ENCODE data around the gene FRMD4A.

DNA sequence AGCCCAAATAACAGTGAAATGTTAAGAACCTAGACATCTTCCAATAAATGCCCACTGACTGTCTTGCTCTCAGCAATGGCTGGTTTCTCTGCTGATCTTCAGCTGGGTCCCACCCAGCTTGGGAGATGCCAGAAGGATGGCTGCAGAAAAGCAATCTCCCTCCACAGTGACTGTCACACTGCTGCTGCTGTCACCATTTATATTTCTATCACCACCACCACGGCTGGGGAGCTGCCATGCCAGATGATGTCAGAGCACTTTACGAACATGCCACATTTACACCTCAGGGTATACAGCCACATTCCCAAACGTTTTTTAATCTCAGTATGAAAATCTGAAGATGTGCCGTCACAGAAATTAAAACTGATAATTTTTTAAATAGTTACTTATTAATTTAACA lies 29.8 kb upstream of the FRMD4A start:
- no peak for TF ChIP-seq POLR2A (IDR thresholded peaks at IDR 0.05; ENCODE audit: extremely low read depth, insufficient read length)
- TF ChIP-seq, protein P1, sequence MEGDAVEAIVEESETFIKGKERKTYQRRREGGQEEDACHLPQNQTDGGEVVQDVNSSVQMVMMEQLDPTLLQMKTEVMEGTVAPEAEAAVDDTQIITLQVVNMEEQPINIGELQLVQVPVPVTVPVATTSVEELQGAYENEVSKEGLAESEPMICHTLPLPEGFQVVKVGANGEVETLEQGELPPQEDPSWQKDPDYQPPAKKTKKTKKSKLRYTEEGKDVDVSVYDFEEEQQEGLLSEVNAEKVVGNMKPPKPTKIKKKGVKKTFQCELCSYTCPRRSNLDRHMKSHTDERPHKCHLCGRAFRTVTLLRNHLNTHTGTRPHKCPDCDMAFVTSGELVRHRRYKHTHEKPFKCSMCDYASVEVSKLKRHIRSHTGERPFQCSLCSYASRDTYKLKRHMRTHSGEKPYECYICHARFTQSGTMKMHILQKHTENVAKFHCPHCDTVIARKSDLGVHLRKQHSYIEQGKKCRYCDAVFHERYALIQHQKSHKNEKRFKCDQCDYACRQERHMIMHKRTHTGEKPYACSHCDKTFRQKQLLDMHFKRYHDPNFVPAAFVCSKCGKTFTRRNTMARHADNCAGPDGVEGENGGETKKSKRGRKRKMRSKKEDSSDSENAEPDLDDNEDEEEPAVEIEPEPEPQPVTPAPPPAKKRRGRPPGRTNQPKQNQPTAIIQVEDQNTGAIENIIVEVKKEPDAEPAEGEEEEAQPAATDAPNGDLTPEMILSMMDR (IDR thresholded peaks at IDR 0.05; ENCODE audit: low read depth, low read length): no peak
- no peak for TF ChIP-seq MAX (IDR thresholded peaks at IDR 0.05; ENCODE audit: low read depth, low read length)

Data from NB4 (cell line).